AG20443 (cell line): ENCODE measurements around the gene OCA2.
"Not testable (repeated sequence)": the region's sequence is repeated elsewhere in the genome, so short reads cannot be mapped to it uniquely, and the experiment has no call there.

ENCODE experiments used
- DNase-seq: peaks from one replicate; pipeline ENCODE4 v3.0.0; 2012; ENCODE audit warnings: low spot score, mixed read lengths

Gene OCA2

DNA sequence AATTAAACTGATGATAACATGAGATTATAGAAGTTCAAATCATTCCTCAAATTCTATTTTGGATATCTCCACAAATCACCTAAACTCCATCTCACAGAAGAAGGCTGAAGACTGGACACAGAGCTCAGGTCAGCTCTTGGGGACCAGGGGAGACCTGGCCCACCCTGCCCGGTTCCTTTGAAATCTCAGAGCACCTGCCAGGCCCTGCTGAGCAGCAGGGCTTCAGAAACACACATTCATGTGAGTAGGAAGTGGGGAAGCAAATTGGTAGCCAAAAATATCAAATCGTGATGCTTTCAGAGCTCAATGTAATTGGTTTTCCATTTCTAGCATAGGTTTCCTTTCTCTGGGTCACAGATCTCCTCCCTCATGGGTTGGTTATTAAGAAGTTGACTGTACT is 76.2 kb downstream of the OCA2 start:
- DNase-seq, result no peak

DNA sequence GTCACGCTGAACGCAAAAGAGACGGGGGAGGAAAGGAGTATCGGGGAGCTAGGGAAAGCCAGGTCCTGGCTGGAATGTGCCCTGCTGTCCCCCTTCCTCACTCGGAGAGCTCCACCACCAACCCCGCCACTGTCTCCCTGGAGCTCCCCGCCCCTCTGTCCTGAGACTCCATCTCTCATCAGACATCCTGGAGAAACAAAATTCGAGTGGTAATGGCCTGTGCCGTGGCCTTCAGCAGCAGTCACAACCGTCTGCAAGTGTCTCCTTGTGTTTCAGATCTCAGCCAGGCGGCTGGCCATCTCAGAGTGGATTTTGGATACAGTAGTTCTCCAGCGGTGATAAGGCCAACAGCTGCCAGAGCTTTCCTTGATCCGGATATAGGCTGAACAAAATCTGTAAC is 76.9 kb downstream of the OCA2 start:
- DNase-seq, result no peak

DNA sequence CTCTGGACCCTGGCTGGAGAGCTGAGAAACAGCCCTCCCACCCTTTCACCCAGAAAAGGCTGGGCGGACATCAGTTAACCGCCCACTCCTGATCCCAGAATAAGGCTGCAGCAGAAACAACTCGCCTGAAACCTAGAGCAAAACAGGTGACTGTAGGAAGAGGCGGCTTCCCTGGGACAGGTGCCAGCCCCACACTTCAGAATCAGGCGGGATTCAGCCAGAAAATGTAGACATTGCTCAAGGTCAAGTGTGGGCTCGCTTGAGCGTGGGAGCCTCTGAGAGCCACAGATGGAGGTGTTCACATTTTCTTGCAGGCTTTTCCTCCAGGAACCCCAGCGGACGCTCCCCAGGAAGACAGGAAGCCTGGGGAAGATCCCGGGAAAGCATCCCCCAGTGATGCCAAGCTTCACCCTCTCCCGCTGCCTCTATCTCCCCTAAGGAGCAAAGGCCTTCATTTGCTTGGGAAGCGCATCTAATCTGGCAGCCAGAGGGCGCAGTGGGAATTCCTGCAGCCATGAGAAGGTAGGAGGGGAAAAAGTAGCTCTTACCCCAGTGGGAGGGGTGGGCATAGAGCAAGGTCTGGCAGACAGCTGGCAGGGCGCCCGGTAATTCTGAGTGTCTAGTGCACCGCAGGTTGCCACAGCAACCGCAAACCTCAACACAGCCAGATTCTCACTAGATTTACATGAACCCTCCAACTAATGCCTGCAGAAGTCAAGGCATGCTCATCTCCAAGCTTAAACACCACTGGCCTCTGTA is 77.7 kb downstream of the OCA2 start:
- DNase-seq, result no peak

DNA sequence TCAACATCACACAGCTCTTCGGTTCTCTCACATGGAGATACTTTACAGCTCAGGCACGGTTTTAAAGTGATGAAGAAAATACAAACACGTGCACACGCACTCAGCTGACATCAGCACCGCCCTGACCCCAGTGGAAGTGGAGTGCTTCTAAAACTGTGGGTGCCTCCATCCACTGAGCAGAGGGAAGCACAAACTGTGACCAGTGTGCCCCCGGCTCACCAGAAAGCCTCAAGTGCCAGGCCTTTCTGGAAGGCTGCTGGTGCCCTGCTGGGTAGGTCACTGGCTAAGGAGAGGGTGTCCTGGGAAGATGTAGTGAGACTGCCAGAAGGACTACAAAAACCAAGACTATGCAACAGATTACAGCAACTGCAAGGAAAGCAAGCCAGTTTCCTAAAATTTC is 78.5 kb downstream of the OCA2 start:
- no peak for DNase-seq

DNA sequence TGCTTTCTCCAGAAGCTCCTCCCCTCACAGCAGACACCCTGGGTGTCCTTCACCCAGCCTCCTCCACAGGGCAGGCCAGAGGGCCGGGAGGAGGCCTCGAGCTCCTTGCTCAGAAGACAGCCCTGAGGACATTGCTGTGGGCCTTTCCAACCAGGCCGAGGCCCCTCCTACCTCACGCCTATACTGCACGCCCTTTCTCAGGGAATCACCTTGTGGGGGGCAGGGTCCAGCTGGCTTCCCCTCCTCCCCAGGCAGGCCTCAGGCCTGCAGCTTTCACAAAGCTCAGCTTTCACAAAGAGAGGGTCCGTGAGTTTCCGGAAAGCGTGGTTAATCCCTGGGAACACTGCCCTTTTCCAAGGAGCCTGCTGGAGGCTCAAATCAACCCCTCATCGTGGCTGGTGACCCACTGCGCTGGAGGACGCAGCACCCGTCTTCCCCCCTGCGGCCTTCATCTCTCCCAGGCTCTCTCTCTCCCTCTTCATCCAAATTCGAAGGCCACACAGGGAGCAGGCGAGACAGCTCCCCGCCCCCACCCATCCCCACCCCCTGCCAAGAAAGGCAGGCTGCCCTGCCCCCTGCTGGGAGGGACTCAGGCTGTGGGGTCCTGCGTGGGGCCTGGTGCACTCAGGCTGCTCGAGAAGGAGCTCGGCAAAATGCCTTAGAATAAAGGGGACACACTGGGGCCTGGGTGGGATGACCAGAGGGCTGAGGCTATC is 79.4 kb downstream of the OCA2 start:
- no peak for DNase-seq

DNA sequence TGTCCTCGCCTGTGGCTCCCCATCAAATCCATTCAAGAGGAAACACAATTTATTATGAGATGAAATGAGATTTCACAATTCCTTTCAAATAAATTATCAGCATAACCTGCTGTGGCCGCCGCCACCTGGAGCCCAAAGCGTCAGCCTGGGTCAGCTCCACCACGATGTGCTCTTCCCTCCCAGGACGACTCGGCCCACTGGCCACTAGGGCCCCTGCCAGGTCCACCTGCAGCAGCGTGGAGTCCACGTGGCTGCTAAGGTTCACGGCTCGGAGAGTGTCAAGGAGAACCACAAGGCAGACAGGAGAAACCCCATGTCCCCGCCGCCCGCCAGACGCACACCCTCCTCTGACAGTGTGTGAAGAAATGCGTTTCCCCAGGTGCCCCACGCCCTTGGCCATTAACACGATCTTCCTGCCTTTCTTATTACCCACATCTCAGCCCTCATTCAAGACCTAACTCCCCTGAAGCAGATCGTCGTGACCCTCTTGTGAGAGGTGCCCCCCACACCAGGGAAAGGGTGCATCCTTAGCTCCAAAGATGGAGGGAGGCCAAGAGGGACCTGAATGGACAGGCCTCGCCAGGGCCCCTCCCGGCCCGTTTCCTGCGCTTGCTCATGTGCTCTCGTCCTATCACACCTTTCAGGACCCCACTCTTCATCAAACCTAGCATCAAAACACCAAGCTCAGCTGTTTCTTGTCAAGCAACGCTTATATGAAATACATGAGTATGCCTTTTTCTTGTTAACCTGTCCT is 80.6 kb downstream of the OCA2 start:
- no peak for DNase-seq

DNA sequence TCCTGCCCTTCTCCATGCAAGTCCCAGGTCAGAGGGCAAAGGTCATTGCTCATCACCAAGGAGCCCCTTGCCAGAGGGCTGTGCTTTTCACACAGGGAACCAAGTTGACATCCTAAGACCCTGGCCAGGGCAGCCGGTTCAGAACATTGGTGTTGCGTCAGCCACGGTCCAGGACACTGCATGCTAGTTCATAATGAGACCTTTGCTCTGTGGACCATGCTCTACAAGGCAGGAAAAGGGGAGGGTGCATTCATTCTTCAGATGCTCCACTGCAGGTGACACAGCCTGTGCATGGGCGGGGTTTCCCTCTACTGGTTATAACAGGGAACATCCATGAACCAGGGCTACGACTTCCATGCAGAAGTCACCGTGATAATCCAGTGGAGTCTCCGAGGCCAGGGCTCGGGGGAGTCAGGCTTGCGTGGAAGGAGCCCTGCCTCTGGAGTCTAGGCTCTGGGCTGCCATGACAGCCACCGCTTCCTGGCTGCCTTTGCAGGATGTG is 81.6 kb downstream of the OCA2 start:
- no peak for DNase-seq

DNA sequence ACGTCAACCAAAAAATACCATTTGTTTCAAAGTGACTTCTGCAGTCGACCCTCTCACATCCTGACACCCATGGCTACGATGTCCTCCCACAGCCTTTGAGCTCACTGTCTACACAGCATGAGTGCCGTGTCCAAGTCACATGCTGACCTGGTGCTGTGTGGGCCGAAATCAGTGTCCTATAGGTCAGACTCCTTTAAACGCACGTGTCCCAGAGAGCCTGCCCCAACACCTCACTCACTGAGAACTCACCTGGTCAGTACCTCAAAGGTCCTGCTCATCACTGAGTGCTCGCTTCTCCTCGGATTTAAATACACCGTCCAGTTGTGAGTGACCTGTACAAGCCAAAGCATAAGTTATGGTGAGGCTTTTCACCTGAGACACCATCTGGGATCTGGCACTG is 83.3 kb downstream of the OCA2 start:
- no peak for DNase-seq

DNA sequence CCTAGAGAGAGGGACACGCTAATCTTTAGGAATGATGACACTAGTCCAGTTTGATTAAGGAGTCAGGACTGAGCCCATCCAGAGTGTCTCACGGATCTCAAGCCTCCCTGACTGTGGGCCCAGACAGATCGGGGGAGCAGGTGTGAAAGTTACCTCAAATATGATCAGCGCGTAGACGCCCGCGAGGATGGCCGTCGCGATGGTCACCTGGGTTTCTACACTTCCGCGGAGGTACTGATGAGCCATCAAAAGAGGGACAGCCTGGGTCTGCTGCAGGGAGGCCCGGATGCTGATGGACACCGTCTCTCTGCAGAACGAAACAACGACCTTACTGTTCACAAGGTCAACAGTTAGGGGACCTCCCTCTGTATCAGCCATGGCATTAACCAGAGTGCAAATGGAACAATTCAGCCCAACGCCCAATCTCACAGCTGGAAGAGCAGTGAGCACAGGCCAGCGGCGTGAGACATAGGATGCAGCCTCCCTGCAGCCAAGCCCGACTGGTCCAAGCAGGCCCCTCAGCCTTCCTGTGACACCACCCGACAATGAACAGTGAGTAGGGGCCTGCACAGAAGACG is 84.4 kb downstream of the OCA2 start:
- DNase-seq, result no peak

DNA sequence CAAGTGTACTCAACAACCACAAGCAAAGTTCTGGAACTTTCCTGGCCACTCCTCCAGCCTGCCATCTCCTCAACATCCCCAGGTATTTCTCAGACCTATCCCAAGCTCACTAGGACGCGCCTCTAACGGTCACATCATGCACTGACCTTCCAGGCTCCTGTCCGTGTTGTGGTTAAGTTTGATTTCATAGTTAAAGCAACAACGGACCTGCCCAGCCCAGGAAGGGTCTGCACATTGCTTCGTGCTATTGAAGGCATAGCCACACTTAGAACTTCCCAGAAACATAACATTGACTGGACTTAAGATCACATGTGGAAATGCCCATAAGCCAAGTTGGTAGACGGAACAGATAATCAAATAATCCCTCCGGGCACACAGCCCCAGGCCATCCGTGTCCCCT is 85.1 kb downstream of the OCA2 start:
- DNase-seq, result no peak

DNA sequence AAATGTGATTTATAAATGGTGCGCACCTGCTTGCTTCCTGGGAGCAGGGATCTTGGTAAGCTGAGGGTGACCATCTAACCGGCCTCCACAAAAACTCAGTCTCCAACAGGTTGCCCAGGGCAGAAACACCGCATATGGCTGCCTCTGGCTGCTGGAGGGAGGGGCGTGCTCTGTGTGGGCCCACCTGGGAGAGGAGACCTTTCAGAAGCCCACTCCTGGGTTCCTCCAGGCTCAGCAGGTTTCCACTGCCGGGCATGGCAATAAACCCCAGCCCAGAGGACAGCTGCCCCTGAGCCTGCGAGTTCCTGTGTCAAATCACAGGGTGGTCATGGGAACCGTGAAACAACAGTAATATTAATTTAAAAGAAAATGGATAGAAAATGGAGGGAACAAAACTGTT is 85.6 kb downstream of the OCA2 start:
- DNase-seq, result no peak

DNA sequence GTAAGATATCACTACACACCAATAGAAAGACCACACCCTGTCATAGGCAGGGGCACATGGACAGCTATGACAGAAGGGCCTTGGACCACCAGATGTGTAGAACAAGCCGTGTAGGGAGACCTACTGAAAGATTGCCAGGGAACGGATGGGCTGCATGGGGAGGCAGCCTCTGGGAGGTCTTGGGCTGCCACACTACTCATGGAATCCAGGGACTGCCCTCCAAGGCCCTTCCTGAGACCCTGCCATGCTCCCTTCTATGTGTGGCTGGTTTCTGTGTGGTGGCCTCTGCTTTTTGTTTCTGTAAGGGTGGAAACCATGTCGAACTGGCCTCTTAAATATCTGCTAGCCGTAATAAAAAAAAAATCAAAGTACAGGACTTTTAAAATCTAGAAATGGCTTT is 86.9 kb downstream of the OCA2 start:
- DNase-seq, result no peak

DNA sequence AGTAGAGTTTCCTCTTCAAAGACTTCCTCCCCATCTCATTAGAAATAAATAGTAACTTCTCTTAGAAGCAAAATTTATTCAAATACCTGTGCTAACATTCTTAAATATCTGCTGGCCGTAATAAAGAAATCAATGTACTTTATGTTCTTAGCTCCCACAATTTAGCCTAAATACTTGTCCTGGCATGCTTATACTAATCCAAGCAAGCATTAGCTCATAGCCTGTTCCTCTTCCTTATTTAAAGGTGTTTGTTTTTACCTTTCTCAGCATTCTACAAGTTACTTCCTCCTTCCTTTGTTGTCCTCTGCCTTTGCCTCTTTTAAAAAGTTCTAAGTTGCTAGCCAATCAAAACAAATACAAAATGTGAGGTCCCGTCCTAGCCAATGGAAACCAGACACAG is 90.9 kb downstream of the OCA2 start:
- DNase-seq, result not testable (repeated sequence)

DNA sequence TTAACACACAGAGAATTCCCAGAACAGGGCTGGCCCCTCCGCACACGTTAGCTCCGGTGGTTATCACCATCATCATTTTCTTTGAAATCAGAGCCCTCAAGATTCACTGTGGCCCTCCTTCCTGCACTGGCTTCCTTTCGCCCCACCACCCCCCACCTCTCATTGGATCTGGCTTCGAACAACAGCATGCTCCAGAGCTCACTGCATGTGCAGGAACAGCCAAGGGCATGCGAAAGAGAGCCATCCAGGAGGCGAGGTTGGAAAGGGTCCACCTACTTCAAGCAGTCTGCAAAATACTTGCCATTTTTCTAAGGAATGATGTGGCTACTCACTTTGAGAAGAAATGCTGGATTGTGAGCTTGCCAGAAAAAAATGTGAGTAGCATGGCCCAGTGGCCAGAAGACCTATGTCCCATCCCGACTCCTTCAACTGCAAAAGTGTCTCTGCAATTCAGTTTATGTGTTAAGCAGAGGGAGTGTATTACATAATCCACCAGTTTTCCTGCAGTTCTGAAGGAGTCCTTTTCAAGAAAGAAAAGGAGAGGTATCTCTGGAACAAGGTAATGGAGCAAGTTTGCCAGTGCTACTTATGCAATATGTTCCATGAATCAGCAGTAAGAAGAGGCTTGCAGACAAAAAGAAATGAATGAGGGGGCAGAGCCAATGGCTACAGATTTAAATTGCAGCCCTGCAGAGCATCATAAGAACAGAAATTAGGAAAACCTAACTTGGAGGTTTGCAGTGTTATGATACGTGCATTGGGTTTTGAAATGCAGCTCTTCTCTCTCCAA is 92.8 kb downstream of the OCA2 start:
- DNase-seq, result no peak

DNA sequence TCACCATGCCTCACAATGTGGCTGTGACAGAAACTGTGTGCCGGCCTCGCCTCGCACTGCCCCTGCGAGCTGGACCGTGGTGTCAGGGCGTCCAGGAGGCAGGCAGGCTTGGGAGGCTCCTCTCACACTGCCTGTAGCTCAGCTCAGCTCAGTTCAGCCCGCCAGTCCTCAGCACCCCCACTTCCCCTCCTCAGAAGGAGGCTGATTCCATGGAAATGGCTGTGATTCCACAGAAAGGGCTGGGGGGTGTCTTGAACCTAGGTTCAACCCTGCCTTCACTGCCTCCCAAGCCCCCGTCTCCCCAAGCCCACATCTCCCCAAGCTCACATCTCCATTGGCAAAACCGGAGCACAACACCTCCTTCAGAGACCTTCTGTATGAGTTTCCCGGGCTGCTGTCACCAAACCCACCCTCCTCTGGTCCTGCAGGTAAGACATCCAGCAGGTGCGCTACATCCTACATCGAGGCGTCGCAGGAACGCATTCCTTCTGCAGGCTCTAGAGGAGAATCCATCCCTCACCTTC is 94.0 kb downstream of the OCA2 start:
- no peak for DNase-seq

DNA sequence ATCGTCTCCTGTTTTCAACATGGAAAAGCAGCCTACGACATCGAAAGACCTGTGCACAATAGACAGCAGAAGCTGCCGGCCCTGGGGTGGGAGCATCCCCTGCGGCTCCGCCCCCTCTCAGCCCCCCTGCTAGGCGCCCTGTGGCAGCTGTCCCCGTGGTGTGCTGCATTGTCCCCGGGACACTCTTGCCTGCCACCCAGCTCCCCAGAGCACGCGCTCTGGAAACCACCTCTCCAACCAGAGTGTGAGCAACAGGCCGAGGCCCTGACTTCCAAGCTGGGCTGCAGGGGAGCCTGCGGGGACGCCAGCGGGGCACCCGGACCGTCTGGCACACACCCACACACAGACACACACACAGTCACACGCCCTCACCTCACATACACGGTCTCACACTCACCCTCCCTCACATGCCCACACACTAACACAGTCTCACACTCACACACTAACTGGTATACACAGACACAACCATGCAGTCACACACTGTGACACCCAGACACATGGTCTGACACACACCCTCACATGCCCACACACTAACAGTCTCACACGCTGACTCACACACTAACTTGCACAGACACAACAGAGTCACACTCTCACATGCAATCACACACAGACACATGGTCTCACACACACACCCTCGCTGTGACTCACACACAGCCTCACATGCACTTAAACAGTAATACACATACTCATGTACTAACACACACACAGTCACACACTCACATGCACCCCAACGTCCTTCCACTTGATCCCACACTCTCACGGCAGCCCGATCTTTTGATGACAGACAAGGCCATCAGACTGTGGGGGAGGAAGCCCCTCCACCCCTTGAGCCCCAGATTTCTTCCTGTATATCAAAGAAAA is 94.7 kb downstream of the OCA2 start:
- no peak for DNase-seq

DNA sequence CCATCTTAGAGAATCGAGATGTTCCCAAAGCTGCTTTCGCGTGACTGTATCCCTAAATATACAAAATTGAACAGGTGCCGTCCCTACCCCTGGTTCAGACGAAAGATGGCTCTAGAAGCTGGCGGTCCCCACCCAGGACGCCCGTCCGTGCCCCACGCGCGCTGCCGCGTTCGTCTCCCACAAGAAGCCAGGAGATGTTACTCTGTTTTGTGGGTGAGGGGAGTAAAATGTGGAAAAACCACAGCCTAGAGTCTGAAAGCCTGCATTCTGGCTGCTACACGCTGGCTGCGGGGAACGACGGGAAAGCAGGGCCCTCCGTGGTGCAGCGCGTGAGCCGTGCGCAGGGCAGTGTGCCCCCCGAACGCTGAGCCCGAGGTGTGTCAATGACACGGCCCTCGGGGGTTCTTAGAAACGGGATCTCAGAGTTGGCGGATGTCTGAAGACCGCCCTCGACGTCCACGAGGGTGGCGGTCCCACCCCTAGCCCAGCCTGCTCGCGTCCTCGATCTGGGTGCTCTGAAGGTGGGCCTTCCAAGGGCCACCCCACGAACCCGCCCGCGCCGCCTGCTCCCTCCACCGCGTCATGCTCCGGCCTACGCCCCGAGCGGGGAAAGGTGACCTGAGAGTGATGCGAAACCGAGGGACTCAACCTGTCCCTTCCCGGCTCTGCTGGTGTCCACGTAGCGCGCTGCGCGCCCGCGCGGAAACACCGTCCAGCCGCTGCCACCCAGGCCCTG is 95.6 kb downstream of the OCA2 start:
- DNase-seq, result no peak

DNA sequence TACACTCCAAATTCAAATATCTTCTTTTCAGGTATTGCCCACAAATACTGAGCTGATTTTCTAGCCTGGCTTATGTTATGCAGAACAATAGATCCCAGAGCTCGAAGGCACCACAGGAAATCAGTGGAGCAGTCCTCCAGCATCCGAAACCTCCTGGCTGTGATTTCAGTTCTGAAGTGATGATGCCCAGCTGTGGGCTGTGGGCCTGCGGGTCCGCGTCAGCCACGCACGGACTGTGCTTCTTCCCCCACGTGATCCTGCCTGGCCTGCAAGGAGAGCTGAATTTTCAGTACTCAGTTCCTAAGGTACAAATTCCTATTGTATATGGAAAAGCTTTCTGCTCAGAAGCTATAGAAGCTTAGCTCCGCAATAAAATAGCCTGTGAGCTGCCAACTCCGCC is 96.2 kb downstream of the OCA2 start:
- DNase-seq, result no peak

DNA sequence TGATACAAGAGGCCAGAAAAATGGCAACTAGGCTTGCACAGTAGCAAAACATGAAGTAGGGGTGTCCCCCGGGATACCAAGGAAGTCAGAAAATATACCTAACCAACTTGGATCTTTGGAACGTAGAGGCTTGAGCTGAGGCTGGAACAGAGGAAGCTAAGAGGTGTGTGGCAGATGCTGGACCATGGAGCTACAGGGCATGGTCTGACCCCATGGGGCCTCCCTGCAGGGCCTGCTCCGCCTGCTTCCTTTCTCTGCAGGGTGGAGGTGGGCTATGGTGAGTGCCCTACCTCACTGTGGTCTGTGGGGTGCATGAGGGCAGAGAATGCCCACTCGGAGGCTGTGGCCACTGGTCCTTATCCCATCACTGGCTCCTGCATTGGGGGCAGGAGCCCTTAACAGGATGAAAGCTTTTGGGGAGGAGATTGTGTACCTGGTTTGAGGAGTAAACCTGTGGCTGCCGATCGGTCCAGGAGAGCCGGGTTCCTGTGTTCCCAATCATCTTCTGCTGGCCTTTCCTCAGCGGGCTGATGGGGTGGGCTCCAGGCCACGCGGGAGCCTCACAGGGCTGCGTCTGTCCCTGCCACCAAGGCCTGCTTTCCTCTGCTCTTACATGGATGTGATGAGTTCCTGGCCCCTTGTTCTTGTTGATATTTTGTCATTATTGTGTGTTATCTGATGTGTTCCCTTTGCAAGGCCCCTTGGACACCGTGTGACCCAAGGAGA is 96.8 kb downstream of the OCA2 start:
- no peak for DNase-seq
